ENCODE measurements around the gene TEDDM1.
"Not testable (repeated sequence)": the region's sequence is repeated elsewhere in the genome, so short reads cannot be mapped to it uniquely, and the experiment has no call there.

TEDDM1 gene

GRCh38 chr1:182400567-182400966, at the start of gene TEDDM1:
TSS of gene TEDDM1 (minus strand) at chr1:182400667. CDS start at chr1:182400485, 182 bp downstream.
- no peak for DNase-seq (ENCODE audit: low read depth)

GRCh38 chr1:182450087-182450486, 49.6 kb upstream of the TEDDM1 start, which contains the start of gene RGSL1:
TSS of gene RGSL1 (plus strand) at chr1:182450146. CDS start at chr1:182450166, 20 bp downstream.
- no peak for DNase-seq (ENCODE audit: low read depth)

- DNase-seq (ENCODE audit: low read depth), result no peak
These were observed 47.2 kb upstream of the TEDDM1 start for GRCh38 chr1:182447660-182448059.

GRCh38 chr1:182447124-182447523, 46.7 kb upstream of the TEDDM1 start:
- not testable (repeated sequence) for DNase-seq (ENCODE audit: low read depth)

- DNase-seq (ENCODE audit: low read depth), result no peak
These were observed 45.7 kb upstream of the TEDDM1 start for GRCh38 chr1:182446033-182446669.

- DNase-seq (ENCODE audit: low read depth), result no peak
These were observed 44.0 kb upstream of the TEDDM1 start for GRCh38 chr1:182444497-182444896.

GRCh38 chr1:182442333-182442732, 41.9 kb upstream of the TEDDM1 start:
- DNase-seq (ENCODE audit: low read depth), result no peak

- no peak for DNase-seq (ENCODE audit: low read depth)
These were observed 41.3 kb upstream of the TEDDM1 start for GRCh38 chr1:182441719-182442118.

- DNase-seq (ENCODE audit: low read depth), result no peak
These were observed 37.9 kb upstream of the TEDDM1 start for GRCh38 chr1:182438326-182438725.

- DNase-seq (ENCODE audit: low read depth), result no peak
These were observed 33.1 kb upstream of the TEDDM1 start for GRCh38 chr1:182433580-182433979.

GRCh38 chr1:182431278-182431677, 30.8 kb upstream of the TEDDM1 start:
- DNase-seq (ENCODE audit: low read depth), result no peak

GRCh38 chr1:182430263-182431068, 30.0 kb upstream of the TEDDM1 start:
- no peak for DNase-seq (ENCODE audit: low read depth)

- no peak for DNase-seq (ENCODE audit: low read depth)
These were observed 27.6 kb upstream of the TEDDM1 start for GRCh38 chr1:182428043-182428442.

GRCh38 chr1:182426442-182427430, 26.3 kb upstream of the TEDDM1 start:
- no peak for DNase-seq (ENCODE audit: low read depth)

- DNase-seq (ENCODE audit: low read depth), result no peak
These were observed 15.3 kb upstream of the TEDDM1 start for GRCh38 chr1:182415789-182416188.

GRCh38 chr1:182413969-182414368, 13.5 kb upstream of the TEDDM1 start:
- DNase-seq (ENCODE audit: low read depth), result no peak

- DNase-seq (ENCODE audit: low read depth), result no peak
These were observed 13.0 kb upstream of the TEDDM1 start for GRCh38 chr1:182413486-182413885.

- no peak for DNase-seq (ENCODE audit: low read depth)
These were observed 10.3 kb upstream of the TEDDM1 start for GRCh38 chr1:182410620-182411273.

- no peak for DNase-seq (ENCODE audit: low read depth)
These were observed 9.7 kb upstream of the TEDDM1 start for GRCh38 chr1:182410138-182410537.

GRCh38 chr1:182408435-182409075, 8.1 kb upstream of the TEDDM1 start:
- no peak for DNase-seq (ENCODE audit: low read depth)

- DNase-seq (ENCODE audit: low read depth), result no peak
These were observed 7.3 kb upstream of the TEDDM1 start for GRCh38 chr1:182407724-182408123.

Data from stimulated activated CD8-positive, alpha-beta memory T cell treated with anti-CD3 and anti-CD28 coated beads, Interleukin-7, amount 100 ng/mL, for 24 hours (primary cell).